Nephron (organoid): Measurements from ENCODE around the gene MCHR2.

ENCODE experiments used
- H3K27ac Mint-ChIP-seq, 3 experiments: 2 replicates each; pipeline ENCODE4 v1.8.0; 2020; ENCODE audit warnings: mixed read lengths in 3 of 3, mild to moderate bottlenecking in 2 of 3, moderate library complexity in 1 of 3
- H3K27me3 Mint-ChIP-seq: 2 replicates; pipeline ENCODE4 v1.8.0; 2021; ENCODE audit warnings: low read depth, mild to moderate bottlenecking, moderate library complexity, mixed read lengths
- H3K36me3 Mint-ChIP-seq: 2 replicates; pipeline ENCODE4 v1.8.0; 2020; ENCODE audit warnings: low read depth, mixed read lengths
- H3K4me1 Mint-ChIP-seq: 2 replicates; pipeline ENCODE4 v1.8.0; 2020; ENCODE audit warnings: mixed read lengths
- H3K4me3 Mint-ChIP-seq, 3 experiments: 2 replicates each; pipeline ENCODE4 v1.8.0; 2020; ENCODE audit warnings: mild to moderate bottlenecking in 3 of 3, mixed read lengths in 3 of 3, moderate library complexity in 2 of 3
- H3K9me3 Mint-ChIP-seq: 2 replicates; pipeline ENCODE4 v1.8.0; 2020; ENCODE audit warnings: mixed read lengths
- TF ChIP-seq, protein P1 (sequence below), 3 experiments: fragments of 200-600 bp; sonication (generic); IDR thresholded peaks; one replicate each; pipeline ENCODE4 v1.5.0; 2021; ENCODE audit warnings: antibody characterized with exemption in 3 of 3; ENCODE audit not compliant: unreplicated experiment in 3 of 3

Gene MCHR2

DNA sequence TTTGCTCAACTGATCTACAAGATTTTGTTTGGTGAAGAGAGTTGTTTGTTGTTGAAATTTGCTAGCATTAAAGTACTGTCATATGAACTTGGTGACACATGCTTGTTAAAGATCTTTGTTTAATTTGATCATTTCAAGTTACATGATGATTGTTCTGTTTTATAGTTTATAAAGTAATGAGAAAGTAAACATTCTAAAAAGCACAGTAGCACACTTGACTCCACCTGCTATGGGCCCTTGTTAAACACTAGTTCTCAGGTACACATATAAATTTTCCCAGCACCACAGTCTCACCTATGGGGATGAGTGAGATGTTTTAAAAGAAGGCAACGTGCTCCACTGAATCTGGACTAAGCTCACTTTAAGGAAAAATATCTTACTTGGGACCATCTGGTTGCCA, 14.1 kb downstream of the MCHR2 start:
- Mint-ChIP-seq H3K27me3 (no peaks in the 10 kb centered on the region), H3K4me3 (no peak overlapping the region), H3K4me1 (no peaks in the 10 kb centered on the region), H3K27ac (no peak overlapping the region), H3K36me3 (no peaks in the 10 kb centered on the region), H3K9me3 (peaks cover 5% of the 10 kb centered on the region)
- TF ChIP-seq, protein P1, sequence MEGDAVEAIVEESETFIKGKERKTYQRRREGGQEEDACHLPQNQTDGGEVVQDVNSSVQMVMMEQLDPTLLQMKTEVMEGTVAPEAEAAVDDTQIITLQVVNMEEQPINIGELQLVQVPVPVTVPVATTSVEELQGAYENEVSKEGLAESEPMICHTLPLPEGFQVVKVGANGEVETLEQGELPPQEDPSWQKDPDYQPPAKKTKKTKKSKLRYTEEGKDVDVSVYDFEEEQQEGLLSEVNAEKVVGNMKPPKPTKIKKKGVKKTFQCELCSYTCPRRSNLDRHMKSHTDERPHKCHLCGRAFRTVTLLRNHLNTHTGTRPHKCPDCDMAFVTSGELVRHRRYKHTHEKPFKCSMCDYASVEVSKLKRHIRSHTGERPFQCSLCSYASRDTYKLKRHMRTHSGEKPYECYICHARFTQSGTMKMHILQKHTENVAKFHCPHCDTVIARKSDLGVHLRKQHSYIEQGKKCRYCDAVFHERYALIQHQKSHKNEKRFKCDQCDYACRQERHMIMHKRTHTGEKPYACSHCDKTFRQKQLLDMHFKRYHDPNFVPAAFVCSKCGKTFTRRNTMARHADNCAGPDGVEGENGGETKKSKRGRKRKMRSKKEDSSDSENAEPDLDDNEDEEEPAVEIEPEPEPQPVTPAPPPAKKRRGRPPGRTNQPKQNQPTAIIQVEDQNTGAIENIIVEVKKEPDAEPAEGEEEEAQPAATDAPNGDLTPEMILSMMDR (IDR thresholded peaks at IDR 0.05; ENCODE audit: unreplicated experiment in 3 of 3) = no peak

DNA sequence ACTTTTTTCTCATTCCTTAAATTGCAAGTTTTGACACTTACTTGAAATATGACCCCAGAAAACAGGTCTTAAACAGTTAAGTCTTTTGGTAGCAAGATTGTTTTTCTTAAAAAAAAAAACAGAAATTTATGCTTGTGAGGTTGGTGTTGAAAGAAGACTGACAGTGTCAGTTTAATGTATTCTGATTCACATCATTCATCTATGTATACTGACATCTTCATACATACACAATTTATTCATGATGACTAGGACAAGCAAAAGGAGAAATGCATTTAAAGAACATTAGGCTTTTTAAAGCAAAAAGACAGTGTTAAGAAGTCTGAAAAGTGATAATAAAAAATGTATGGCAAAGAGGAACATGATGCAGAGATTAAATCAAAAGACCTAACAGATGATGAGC, 27.0 kb downstream of the MCHR2 start:
- TF ChIP-seq, protein P1 (IDR thresholded peaks at IDR 0.05; ENCODE audit: unreplicated experiment in 3 of 3) = no peak
- Mint-ChIP-seq H3K27ac (no peak overlapping the region), H3K4me1 (no peaks in the 10 kb centered on the region), H3K4me3 (no peak overlapping the region), H3K9me3 (no peaks in the 10 kb centered on the region), H3K27me3 (no peaks in the 10 kb centered on the region), H3K36me3 (no peaks in the 10 kb centered on the region)

DNA sequence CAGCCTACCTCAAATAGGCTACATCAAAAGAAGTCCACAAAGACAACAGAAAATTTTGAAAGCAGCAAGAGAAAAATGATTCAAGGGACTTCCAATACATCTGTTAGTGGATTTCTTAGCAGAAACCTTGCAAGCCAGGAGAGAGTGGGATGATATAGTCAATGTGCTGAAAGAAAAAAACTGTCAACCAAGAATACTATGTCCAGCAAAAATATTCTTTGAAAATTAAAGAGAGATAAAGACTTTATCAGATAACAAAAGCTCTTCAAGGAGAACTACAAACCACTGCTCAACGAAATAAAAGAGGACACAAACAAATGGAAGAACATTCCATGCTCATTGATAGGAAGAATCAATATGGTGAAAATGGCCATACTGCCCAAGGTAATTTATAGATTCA, 34.0 kb downstream of the MCHR2 start:
- Mint-ChIP-seq H3K4me1 (no peaks in the 10 kb centered on the region), H3K36me3 (no peaks in the 10 kb centered on the region), H3K27ac (no peak overlapping the region), H3K27me3 (no peaks in the 10 kb centered on the region), H3K9me3 (peaks cover 19% of the 10 kb centered on the region), H3K4me3 (no peak overlapping the region)
- TF ChIP-seq, protein P1 (IDR thresholded peaks at IDR 0.05; ENCODE audit: unreplicated experiment in 3 of 3) = no peak

DNA sequence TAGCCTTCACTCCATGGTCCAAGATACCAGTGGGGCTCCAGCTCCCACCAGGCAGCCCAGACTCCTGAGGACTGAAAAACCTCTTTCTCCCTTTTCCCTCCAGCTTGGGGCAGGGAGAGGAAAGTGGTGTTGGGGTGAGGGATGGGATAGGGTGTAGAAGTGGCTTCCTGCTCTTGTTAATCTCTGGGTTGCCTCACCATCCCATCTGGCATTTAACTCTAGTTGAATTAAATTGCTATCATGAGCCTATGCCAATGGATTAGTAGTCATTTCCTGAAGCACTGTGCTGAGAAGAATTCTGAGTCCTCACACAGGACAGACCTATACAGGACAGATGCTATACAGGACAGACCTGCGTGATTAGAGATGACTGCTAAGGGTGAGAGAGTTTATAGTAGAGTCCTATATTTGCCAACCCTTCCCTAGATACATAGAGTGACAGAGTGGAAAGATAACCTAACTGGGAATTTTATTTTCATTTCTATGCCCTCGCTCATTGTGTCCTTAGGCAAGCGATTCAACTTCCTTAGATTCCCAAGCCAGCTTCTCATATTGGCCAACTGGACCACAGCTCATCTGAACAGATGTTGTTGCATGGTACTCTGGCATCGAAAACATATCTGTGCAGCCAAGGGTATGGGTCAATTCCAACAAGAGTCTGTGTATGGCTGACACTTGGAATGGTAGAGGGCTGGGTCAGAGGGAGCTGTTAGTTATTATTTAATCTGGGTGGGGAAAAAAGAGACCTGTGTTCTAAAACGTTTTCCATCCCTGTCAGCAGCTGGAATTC, 42.8 kb downstream of the MCHR2 start:
- Mint-ChIP-seq H3K27me3 (no peaks in the 10 kb centered on the region), H3K9me3 (no peaks in the 10 kb centered on the region), H3K36me3 (no peaks in the 10 kb centered on the region), H3K4me3 (no peak overlapping the region), H3K4me1 (no peaks in the 10 kb centered on the region), H3K27ac (no peak overlapping the region)
- TF ChIP-seq, protein P1 (IDR thresholded peaks at IDR 0.05; ENCODE audit: unreplicated experiment in 3 of 3) = no peak

DNA sequence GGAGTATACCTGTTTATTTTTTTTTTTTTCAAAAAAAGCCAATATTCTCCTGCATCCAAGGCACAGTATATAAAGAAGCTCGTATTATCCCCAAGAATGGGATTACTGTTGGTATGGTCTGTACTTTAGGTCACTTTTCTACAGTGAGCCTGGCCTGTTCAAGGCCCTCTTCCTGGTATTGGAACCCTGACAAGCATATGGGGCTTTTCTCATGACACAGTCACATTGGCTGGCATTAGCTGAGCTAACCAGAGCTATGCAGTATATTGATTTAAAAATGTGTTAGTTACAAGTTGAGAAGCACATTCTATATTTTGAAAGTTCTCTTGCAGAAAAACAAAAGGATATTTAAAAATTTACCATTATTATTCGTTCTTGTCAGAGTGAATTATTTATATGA, 48.0 kb downstream of the MCHR2 start:
- H3K27me3 Mint-ChIP-seq = no peaks in the 10 kb centered on the region
- no peaks in the 10 kb centered on the region for H3K9me3 Mint-ChIP-seq
- H3K27ac Mint-ChIP-seq = no peak overlapping the region
- no peaks in the 10 kb centered on the region for H3K4me1 Mint-ChIP-seq
- H3K36me3 Mint-ChIP-seq = no peaks in the 10 kb centered on the region
- H3K4me3 Mint-ChIP-seq = no peak overlapping the region
- TF ChIP-seq, protein P1 (IDR thresholded peaks at IDR 0.05; ENCODE audit: unreplicated experiment in 3 of 3) = no peak

DNA sequence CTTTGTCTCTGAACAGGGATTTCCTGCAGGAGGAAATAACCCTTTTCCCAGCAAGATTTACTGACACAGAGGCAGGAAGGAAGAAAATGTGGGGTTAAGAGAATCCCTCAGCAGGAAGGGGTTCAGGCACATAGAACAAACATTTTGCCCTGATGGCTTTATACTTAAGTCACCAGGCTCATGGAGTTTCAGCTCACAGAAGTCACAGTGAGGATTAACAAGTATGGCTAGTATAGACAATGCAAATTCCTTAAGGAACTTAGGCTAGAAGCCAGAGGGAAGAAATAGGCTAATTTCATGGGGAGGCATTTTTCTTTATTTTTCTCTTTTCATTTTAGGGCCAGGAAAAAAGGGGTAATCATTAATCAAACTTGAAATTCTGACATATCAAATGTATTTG, 50.2 kb downstream of the MCHR2 start:
- H3K4me3 Mint-ChIP-seq = no peak overlapping the region
- H3K27me3 Mint-ChIP-seq = no peaks in the 10 kb centered on the region
- no peaks in the 10 kb centered on the region for H3K36me3 Mint-ChIP-seq
- no peaks in the 10 kb centered on the region for H3K4me1 Mint-ChIP-seq
- no peaks in the 10 kb centered on the region for H3K9me3 Mint-ChIP-seq
- TF ChIP-seq, protein P1 (IDR thresholded peaks at IDR 0.05; ENCODE audit: unreplicated experiment in 3 of 3) = no peak
- no peak overlapping the region for H3K27ac Mint-ChIP-seq
